ENCODE data around the gene STK33. TPM values are rescaled to one million over a fixed set of nuclear protein-coding genes. Genes with fewer than 3 reads are reported as not detected.
A peak's percentile ranks its signal among the peaks of the same experiment; 100 is the strongest.

Gene STK33
- total RNA-seq, 3 donors from 2014 or later = 1.1 to 1.5 (median 1.4) TPM

GRCh38 chr11:8346157-8346755, 247.8 kb downstream of the STK33 start:
- H3K27me3 Mint-ChIP-seq (ENCODE audit: low read depth) = peaks cover 5% of the 10 kb centered on the region
- no peaks in the 10 kb centered on the region for H3K36me3 Mint-ChIP-seq (ENCODE audit: insufficient read depth)
- no peak overlapping the region for H3K4me3 Mint-ChIP-seq
- DNase-seq = no peak
- no peak for ATAC-seq
- H3K4me1 Mint-ChIP-seq (ENCODE audit: low read depth) = peaks cover 2% of the 10 kb centered on the region
- H3K9me3 Mint-ChIP-seq = no peaks in the 10 kb centered on the region

- no peaks in the 10 kb centered on the region for H3K9me3 Mint-ChIP-seq
- DNase-seq (no peak), ATAC-seq (no peak)
- peaks cover 2% of the 10 kb centered on the region for H3K4me1 Mint-ChIP-seq (ENCODE audit: low read depth)
- H3K36me3 Mint-ChIP-seq (ENCODE audit: insufficient read depth) = no peaks in the 10 kb centered on the region
- peaks cover 5% of the 10 kb centered on the region for H3K27me3 Mint-ChIP-seq (ENCODE audit: low read depth)
- no peak overlapping the region for H3K4me3 Mint-ChIP-seq
Measured at GRCh38 chr11:8345179-8345578, 248.8 kb downstream of the STK33 start.

GRCh38 chr11:8344346-8344745, 249.7 kb downstream of the STK33 start:
- H3K9me3 Mint-ChIP-seq = no peaks in the 10 kb centered on the region
- H3K4me1 Mint-ChIP-seq (ENCODE audit: low read depth) = peaks cover 2% of the 10 kb centered on the region
- H3K4me3 Mint-ChIP-seq = no peak overlapping the region
- no peak for ATAC-seq
- H3K27me3 Mint-ChIP-seq (ENCODE audit: low read depth) = peaks cover 5% of the 10 kb centered on the region
- DNase-seq = no peak
- H3K36me3 Mint-ChIP-seq (ENCODE audit: insufficient read depth) = no peaks in the 10 kb centered on the region

- H3K4me3 Mint-ChIP-seq = no peak overlapping the region
Measured at GRCh38 chr11:8342821-8343681, 251.0 kb downstream of the STK33 start.

GRCh38 chr11:8341996-8342395, 252.0 kb downstream of the STK33 start:
- no peaks in the 10 kb centered on the region for H3K36me3 Mint-ChIP-seq (ENCODE audit: insufficient read depth)
- peaks cover 2% of the 10 kb centered on the region for H3K4me1 Mint-ChIP-seq (ENCODE audit: low read depth)
- no peak overlapping the region for H3K4me3 Mint-ChIP-seq
- DNase-seq (no peak), ATAC-seq (no peak)
- peaks cover 5% of the 10 kb centered on the region for H3K27me3 Mint-ChIP-seq (ENCODE audit: low read depth)
- H3K9me3 Mint-ChIP-seq = no peaks in the 10 kb centered on the region

More at GRCh38 chr11:8342821-8343681, 251.0 kb downstream of the STK33 start:
- Mint-ChIP-seq H3K9me3 (no peaks in the 10 kb centered on the region), H3K4me1 (ENCODE audit: low read depth) (peaks cover 2% of the 10 kb centered on the region), H3K36me3 (ENCODE audit: insufficient read depth) (no peaks in the 10 kb centered on the region), H3K27me3 (ENCODE audit: low read depth) (peaks cover 5% of the 10 kb centered on the region)
- ATAC-seq (peak in 1 of 2 donors; percentile 74), DNase-seq (no peak)

Other genes with a start within 250 kb of the STK33 start
- gene TRIM66, start 88.4 kb upstream of the STK33 start, total RNA-seq = 1 to 10 TPM; 4.0 to 8.3 (median 6.7) TPM
- 1,000 to 10,000 TPM; 1,340 to 1,866 (median 1,663) TPM for gene RPL27A, start 88.6 kb upstream of the STK33 start, total RNA-seq

Measured in activated T-cell treated with anti-CD3 and anti-CD28 coated beads, Interleukin-2, amount 50 U/mL, for 4 hours (primary cell).